ENCODE results near the gene RXRA.

RXRA gene

DNA sequence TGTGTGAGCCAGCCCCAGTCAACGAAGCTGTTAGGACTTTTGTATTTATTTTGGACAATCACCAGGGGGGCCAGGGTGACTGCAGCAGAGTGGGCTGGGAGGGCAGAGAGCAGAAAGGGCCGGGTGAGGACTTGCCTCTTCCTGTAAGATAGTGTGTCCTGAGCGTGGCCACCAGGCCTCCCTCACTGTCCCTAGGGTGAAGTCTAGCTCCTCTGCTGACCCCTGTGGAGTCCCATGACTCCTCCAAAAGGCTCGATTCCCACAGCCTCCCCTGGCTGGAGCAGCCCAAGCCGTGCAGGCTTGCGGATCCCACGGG lies 147.8 kb downstream of the RXRA start:
- CTCF ChIA-PET = no interaction called here
- POLR2A ChIA-PET = interaction anchor here (0.9 to 1.6 kb wide), 5 partner anchors 14 to 175 kb away, joined by 3 to 4 read pairs (median 3); no protein-coding TSS in a partner anchor
- TF ChIP-seq, protein P1, sequence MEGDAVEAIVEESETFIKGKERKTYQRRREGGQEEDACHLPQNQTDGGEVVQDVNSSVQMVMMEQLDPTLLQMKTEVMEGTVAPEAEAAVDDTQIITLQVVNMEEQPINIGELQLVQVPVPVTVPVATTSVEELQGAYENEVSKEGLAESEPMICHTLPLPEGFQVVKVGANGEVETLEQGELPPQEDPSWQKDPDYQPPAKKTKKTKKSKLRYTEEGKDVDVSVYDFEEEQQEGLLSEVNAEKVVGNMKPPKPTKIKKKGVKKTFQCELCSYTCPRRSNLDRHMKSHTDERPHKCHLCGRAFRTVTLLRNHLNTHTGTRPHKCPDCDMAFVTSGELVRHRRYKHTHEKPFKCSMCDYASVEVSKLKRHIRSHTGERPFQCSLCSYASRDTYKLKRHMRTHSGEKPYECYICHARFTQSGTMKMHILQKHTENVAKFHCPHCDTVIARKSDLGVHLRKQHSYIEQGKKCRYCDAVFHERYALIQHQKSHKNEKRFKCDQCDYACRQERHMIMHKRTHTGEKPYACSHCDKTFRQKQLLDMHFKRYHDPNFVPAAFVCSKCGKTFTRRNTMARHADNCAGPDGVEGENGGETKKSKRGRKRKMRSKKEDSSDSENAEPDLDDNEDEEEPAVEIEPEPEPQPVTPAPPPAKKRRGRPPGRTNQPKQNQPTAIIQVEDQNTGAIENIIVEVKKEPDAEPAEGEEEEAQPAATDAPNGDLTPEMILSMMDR (IDR thresholded peaks at IDR 0.05; ENCODE audit: insufficient read depth, low read length, missing control alignments) = no peak
- DNase-seq (ENCODE audit: low read depth, low spot score) = no peak
- no peak overlapping the region for H3K4me3 ChIP-seq (ENCODE audit: low read depth, low read length)

GRCh38 chr9:134475011-134475790 lies 148.9 kb downstream of the RXRA start:
- H3K4me3 ChIP-seq (ENCODE audit: low read depth, low read length) = no peak overlapping the region
- CTCF ChIA-PET = interaction anchor here (1.2 to 1.4 kb wide), 2 partner anchors 165 to 231 kb away, joined by 3 to 4 read pairs; partner anchors contain the start of gene COL5A1
- POLR2A ChIA-PET = interaction anchor here (0.9 to 1.4 kb wide), 5 partner anchors 13 to 211 kb away, joined by 3 to 4 read pairs (median 3); no protein-coding TSS in a partner anchor
- TF ChIP-seq, protein P1 (IDR thresholded peaks at IDR 0.05; ENCODE audit: insufficient read depth, low read length, missing control alignments) = peak; percentile 38
- DNase-seq (ENCODE audit: low read depth, low spot score) = peak; percentile 24

- CTCF ChIA-PET = interaction anchor here (1.4 kb wide), 1 partner anchor 27 kb away, joined by 3 read pairs; no protein-coding TSS in a partner anchor
- TF ChIP-seq, protein P1 (IDR thresholded peaks at IDR 0.05; ENCODE audit: insufficient read depth, low read length, missing control alignments) = no peak
- no peak for DNase-seq (ENCODE audit: low read depth, low spot score)
- no peak overlapping the region for H3K4me3 ChIP-seq (ENCODE audit: low read depth, low read length)
- POLR2A ChIA-PET = interaction anchor here (0.9 kb wide), 1 partner anchor 209 kb away, joined by 4 read pairs; no protein-coding TSS in a partner anchor
Observed at GRCh38 chr9:134476272-134476941, 150.2 kb downstream of the RXRA start.

- DNase-seq (ENCODE audit: low read depth, low spot score) = no peak
- H3K4me3 ChIP-seq (ENCODE audit: low read depth, low read length) = no peak overlapping the region
- POLR2A ChIA-PET = no interaction called here
- CTCF ChIA-PET = interaction anchor here (0.9 to 1.4 kb wide), 2 partner anchors 28 to 195 kb away, joined by 3 read pairs; no protein-coding TSS in a partner anchor
- TF ChIP-seq, protein P1 (IDR thresholded peaks at IDR 0.05; ENCODE audit: insufficient read depth, low read length, missing control alignments) = no peak
Observed at GRCh38 chr9:134476942-134477335, 150.7 kb downstream of the RXRA start.

DNA sequence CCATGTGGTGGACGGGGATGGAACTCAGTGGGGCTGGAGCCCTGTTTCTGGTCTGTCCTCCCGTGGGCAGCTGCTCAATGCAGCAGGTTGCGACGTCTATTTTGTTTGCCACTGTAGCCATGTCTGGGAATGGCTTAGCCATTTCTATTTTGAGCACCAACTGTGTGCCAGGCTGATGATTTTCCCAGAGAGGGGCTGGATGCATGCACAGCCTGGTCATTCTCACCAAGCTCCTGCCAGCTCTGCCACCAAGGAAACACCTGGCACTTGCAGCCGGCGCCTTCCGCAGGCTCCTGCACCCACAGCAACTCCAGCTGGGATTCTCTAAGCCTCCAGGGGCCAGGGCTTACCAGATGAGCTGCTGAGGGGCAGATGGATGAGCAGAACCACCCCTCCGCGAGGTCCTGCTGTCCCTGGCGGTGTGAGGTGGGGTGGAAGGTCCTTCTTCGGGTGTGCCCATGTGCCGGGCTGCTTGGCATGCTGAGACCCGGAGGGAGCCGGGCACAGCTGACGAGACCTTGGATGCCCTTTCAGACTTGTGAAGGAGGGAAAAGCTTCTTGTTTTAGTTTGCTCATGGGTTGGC lies 151.2 kb downstream of the RXRA start:
- CTCF ChIA-PET = interaction anchor here (0.9 to 1.4 kb wide), 2 partner anchors 28 to 194 kb away, joined by 3 read pairs; no protein-coding TSS in a partner anchor
- no peak for DNase-seq (ENCODE audit: low read depth, low spot score)
- TF ChIP-seq, protein P1 (IDR thresholded peaks at IDR 0.05; ENCODE audit: insufficient read depth, low read length, missing control alignments) = no peak

More for the DNA sequence above, 151.2 kb downstream of the RXRA start:
- H3K4me3 ChIP-seq (ENCODE audit: low read depth, low read length) = no peak overlapping the region
- POLR2A ChIA-PET = no interaction called here
